K562 (cell line): ENCODE results near the gene BMAL2. TPM values are rescaled to one million over a fixed set of nuclear protein-coding genes. Genes with fewer than 3 reads are reported as not detected.

Experiments
- CGGBP1 ChIP-seq: fragments of 250-450 bp; sonication (Bioruptor Pico); IDR thresholded peaks from 2 replicates; pipeline ENCODE4 v1.9.0; 2021; ENCODE audit warnings: mild to moderate bottlenecking
- CHAMP1 ChIP-seq: fragments of 450-650 bp; IDR thresholded peaks from 2 replicates; pipeline ENCODE4 v1.6.1; 2016; ENCODE audit warnings: mild to moderate bottlenecking
- FOXK1 ChIP-seq: sonication (generic); formaldehyde crosslinking; IDR thresholded peaks from 2 replicates; pipeline ENCODE4 v1.8.0; 2022; ENCODE audit warnings: missing genetic modification reagents, mild to moderate bottlenecking, borderline replicate concordance
- ZMIZ1 ChIP-seq, 2 experiments: fragments of 150-350 bp in 1 of 2; IDR thresholded peaks; 2 replicates each; pipeline ENCODE4 v1.6.1; 2012 to 2016; ENCODE audit warnings: low read depth in 2 of 2, low read length in 2 of 2, mild to moderate bottlenecking in 1 of 2, moderate library complexity in 1 of 2
- polyA plus RNA-seq, 8 experiments: library from polyadenylated mRNA; depleted of rRNA in 4 of 8; stranded (reverse) in 5 of 8; unstranded in 3 of 8; fragments of >200 nt; fragmentation: Nextera tagmentation in 2 of 8; fragmentation: Illumina TruSeq in 1 of 8; extraction: Ambion mirVana in 2 of 8; extraction: Trizol in 1 of 8; gene quantifications; 2 replicates each; pipeline versions ENCODE4 v1.2.1 to v1.2.3, GENCODE V29; 2011 to 2014; ENCODE audit warnings: inconsistent platforms in 1 of 8, missing spikeins in 1 of 8
- total RNA-seq, 7 experiments: library from RNA; depleted of rRNA in 6 of 7; stranded (reverse); fragments of >200 nt in 6 of 7; fragmentation: Illumina TruSeq in 2 of 7; extraction: Trizol in 2 of 7; gene quantifications; 2 replicates each; pipeline versions ENCODE4 v1.2.1 to v1.2.3, GENCODE V29; 2011 to 2021; ENCODE audit warnings: low replicate concordance in 1 of 7

Gene BMAL2
- total and polyA plus RNA-seq, 9 of the 15 experiments (the other 6 are each of a cell fraction or from before 2014, with no cell fraction given), result 0.01 to 1.1 (median 0.50) TPM

GRCh38 chr12:27292718-27293117 is 39.9 kb upstream of the BMAL2 start (continued):
- TF ChIP-seq CGGBP1 (no peak), CHAMP1 (no peak), ZMIZ1 (IDR thresholded peaks at IDR 0.05; ENCODE audit: low read depth in 2 of 2, low read length in 2 of 2) (no peak), FOXK1 (CRISPR knock-in tag) (no peak)
- TF ChIP-seq, all 486 proteins: peak for 0
